Measurements from ENCODE around the gene NARF.

The NARF gene

GRCh38 chr17:82518826-82519810 is 60.6 kb downstream of the NARF start, which contains the start of gene FOXK2:
FOXK2 (plus strand) TSS chr17:82519732; CDS start chr17:82519889, 157 bp downstream.
- no peak for TF ChIP-seq CTCF (IDR thresholded peaks at IDR 0.05; ENCODE audit: insufficient read depth, low read length, poor library complexity, severe bottlenecking)
- DNase-seq (ENCODE audit: extremely low read depth, insufficient read length) = peak; percentile 98
- no peaks in the 10 kb centered on the region for H3K36me3 ChIP-seq (ENCODE audit: control insufficient read depth, insufficient read depth, low read length)
- H3K27me3 ChIP-seq (replicated peaks; ENCODE audit: control insufficient read depth, insufficient read depth, low read length) = no peaks in the 10 kb centered on the region
- H3K4me3 ChIP-seq (replicated peaks; ENCODE audit: low read depth, low read length) = peak within 1 kb of the TSS; percentile 81

- TF ChIP-seq CTCF (IDR thresholded peaks at IDR 0.05; ENCODE audit: insufficient read depth, low read length, poor library complexity, severe bottlenecking) = no peak
- Histone ChIP-seq H3K4me3 (replicated peaks; ENCODE audit: low read depth, low read length) (peak overlapping the region; percentile 81), H3K36me3 (ENCODE audit: control insufficient read depth, insufficient read depth, low read length) (no peaks in the 10 kb centered on the region; the same call in none of the 2 replicates), H3K27me3 (replicated peaks; ENCODE audit: control insufficient read depth, insufficient read depth, low read length) (no peaks in the 10 kb centered on the region)
- DNase-seq (ENCODE audit: extremely low read depth, insufficient read length) = peak; percentile 65
These were observed 61.7 kb downstream of the NARF start for GRCh38 chr17:82519971-82520903.

- no peaks in the 10 kb centered on the region for H3K27me3 ChIP-seq (replicated peaks; ENCODE audit: control insufficient read depth, insufficient read depth, low read length)
- DNase-seq (ENCODE audit: extremely low read depth, insufficient read length) = no peak
- TF ChIP-seq CTCF (IDR thresholded peaks at IDR 0.05; ENCODE audit: insufficient read depth, low read length, poor library complexity, severe bottlenecking) = no peak
- H3K4me3 ChIP-seq (replicated peaks; ENCODE audit: low read depth, low read length) = no peak overlapping the region
- H3K36me3 ChIP-seq (ENCODE audit: control insufficient read depth, insufficient read depth, low read length) = no peaks in the 10 kb centered on the region; the same call in none of the 2 replicates
These were observed 66.0 kb downstream of the NARF start for GRCh38 chr17:82524540-82524939.

- Histone ChIP-seq H3K27me3 (replicated peaks; ENCODE audit: control insufficient read depth, insufficient read depth, low read length) (no peaks in the 10 kb centered on the region), H3K36me3 (ENCODE audit: control insufficient read depth, insufficient read depth, low read length) (no peaks in the 10 kb centered on the region; the same call in none of the 2 replicates), H3K4me3 (replicated peaks; ENCODE audit: low read depth, low read length) (no peak overlapping the region)
- no peak for TF ChIP-seq CTCF (IDR thresholded peaks at IDR 0.05; ENCODE audit: insufficient read depth, low read length, poor library complexity, severe bottlenecking)
- no peak for DNase-seq (ENCODE audit: extremely low read depth, insufficient read length)
These were observed 67.2 kb downstream of the NARF start for GRCh38 chr17:82525712-82526111.

GRCh38 chr17:82527898-82528297 is 69.4 kb downstream of the NARF start:
- DNase-seq (ENCODE audit: extremely low read depth, insufficient read length) = no peak
- no peaks in the 10 kb centered on the region; the same call in none of the 2 replicates for H3K36me3 ChIP-seq (ENCODE audit: control insufficient read depth, insufficient read depth, low read length)

More at GRCh38 chr17:82527898-82528297, 69.4 kb downstream of the NARF start:
- no peaks in the 10 kb centered on the region for H3K27me3 ChIP-seq (replicated peaks; ENCODE audit: control insufficient read depth, insufficient read depth, low read length)
- no peak overlapping the region for H3K4me3 ChIP-seq (replicated peaks; ENCODE audit: low read depth, low read length)
- no peak for TF ChIP-seq CTCF (IDR thresholded peaks at IDR 0.05; ENCODE audit: insufficient read depth, low read length, poor library complexity, severe bottlenecking)

Measured in GM06990 (cell line).